ENCODE measurements around the gene ARID1A.

The ARID1A gene

GRCh38 chr1:26827663-26828062 lies 131.8 kb downstream of the ARID1A start:
- DNase-seq (ENCODE audit: low read depth), result no peak

- DNase-seq (ENCODE audit: low read depth), result no peak
Measured at GRCh38 chr1:26828411-26828991, 132.7 kb downstream of the ARID1A start.

- DNase-seq (ENCODE audit: low read depth), result no peak
Measured at GRCh38 chr1:26829184-26829911, 133.5 kb downstream of the ARID1A start.

GRCh38 chr1:26831059-26831458 lies 135.2 kb downstream of the ARID1A start:
- DNase-seq (ENCODE audit: low read depth), result no peak
